GM23248 (cell line): ENCODE measurements around the gene WWOX. TPM values are rescaled to one million over a fixed set of nuclear protein-coding genes. Genes with fewer than 3 reads are reported as not detected.

Experiments used
- DNase-seq: peaks from one replicate; pipeline ENCODE4 v3.0.0-alpha.2; 2015
- H2AFZ ChIP-seq: fragments of 200-600 bp; sonication (generic); 2 replicates; pipeline ENCODE4 v1.6.1; 2016; ENCODE audit warnings: antibody characterized with exemption
- H3F3A ChIP-seq: fragments of 200-600 bp; sonication (generic); 2 replicates; pipeline ENCODE4 v1.6.1; 2016; ENCODE audit warnings: mild to moderate bottlenecking, antibody characterized with exemption, mixed run types; ENCODE audit not compliant: insufficient read depth
- H3K27ac ChIP-seq: fragments of 200-600 bp; sonication (generic); 2 replicates; pipeline ENCODE4 v1.5.1; 2016; ENCODE audit warnings: mild to moderate bottlenecking
- H3K27me3 ChIP-seq: fragments of 200-600 bp; sonication (generic); replicated peaks from 2 replicates; pipeline ENCODE4 v1.6.1; 2016; ENCODE audit warnings: mild to moderate bottlenecking; ENCODE audit not compliant: insufficient read depth
- H3K36me3 ChIP-seq: fragments of 200-600 bp; sonication (generic); 2 replicates; pipeline ENCODE4 v1.6.1; 2016; ENCODE audit warnings: low read depth, mild to moderate bottlenecking
- H3K4me1 ChIP-seq: fragments of 200-600 bp; sonication (generic); 2 replicates; pipeline ENCODE4 v1.6.1; 2016; ENCODE audit warnings: mild to moderate bottlenecking; ENCODE audit not compliant: insufficient read depth
- H3K4me2 ChIP-seq: fragments of 200-600 bp; sonication (generic); one replicate; pipeline ENCODE4 v1.6.1; 2016; ENCODE audit warnings: mild to moderate bottlenecking; ENCODE audit not compliant: unreplicated experiment
- H3K4me3 ChIP-seq: fragments of 200-600 bp; sonication (generic); 2 replicates; pipeline ENCODE4 v1.5.1; 2016; ENCODE audit warnings: mild to moderate bottlenecking
- H3K79me2 ChIP-seq: fragments of 200-600 bp; sonication (generic); 2 replicates; pipeline ENCODE4 v1.6.1; 2016; ENCODE audit warnings: mild to moderate bottlenecking; ENCODE audit not compliant: insufficient read depth
- H3K9ac ChIP-seq: fragments of 200-600 bp; sonication (generic); 2 replicates; pipeline ENCODE4 v1.6.1; 2016; ENCODE audit warnings: mild to moderate bottlenecking
- H3K9me2 ChIP-seq: fragments of 200-600 bp; sonication (generic); 2 replicates; pipeline ENCODE4 v1.6.1; 2016; ENCODE audit warnings: mixed run types, mild to moderate bottlenecking, moderate library complexity; ENCODE audit not compliant: insufficient read depth
- H3K9me3 ChIP-seq: fragments of 200-600 bp; sonication (generic); one replicate; pipeline ENCODE4 v1.6.1; 2017; ENCODE audit warnings: low read depth
- H4K20me1 ChIP-seq: fragments of 200-600 bp; sonication (generic); 2 replicates; pipeline ENCODE4 v1.6.0; 2016; ENCODE audit not compliant: insufficient read depth
- EZH2 ChIP-seq: fragments of 200-600 bp; sonication (generic); IDR thresholded peaks from 2 replicates; pipeline ENCODE4 v1.6.1; 2018; ENCODE audit warnings: antibody characterized with exemption, mild to moderate bottlenecking; ENCODE audit not compliant: insufficient read depth, poor library complexity, severe bottlenecking
- EZH2phosphoT487 ChIP-seq: fragments of 200-600 bp; sonication (generic); IDR thresholded peaks from 2 replicates; pipeline ENCODE4 v1.6.1; 2018; ENCODE audit warnings: antibody characterized with exemption, moderate library complexity, mild to moderate bottlenecking, low read depth; ENCODE audit not compliant: insufficient read depth
- WGBS, 2 experiments: methylation state at CpG; one replicate each; pipeline ENCODE4 v1.1.6; 2015 to 2017; ENCODE audit warnings: low lambda C conversion rate in 2 of 2, low coverage in 1 of 2; ENCODE audit errors: missing lambda C conversion rate in 2 of 2; 5-methylcytosine and 5-hydroxymethylcytosine counted together
- in situ Hi-C: fragments of 300-500 bp; cut with MboI; formaldehyde crosslinking; loops from 2 replicates; pipeline ENCODE4 v1.15.0; 2020
- polyA plus RNA-seq: library from polyadenylated mRNA; unstranded; fragments of >200 nt; fragmentation: Nextera tagmentation; extraction: Ambion mirVana; gene quantifications from 2 replicates; pipeline ENCODE4 v1.2.1, GENCODE V29; 2016
- total RNA-seq: library from RNA; depleted of rRNA; stranded (reverse); fragments of >200 nt; shearing (Covaris generic); gene quantifications from 2 replicates; pipeline ENCODE4 v1.2.3, GENCODE V29; 2014

Gene WWOX
- total and polyA plus RNA-seq, 2 experiments from 2014 or later = 4.5 to 6.6 TPM

DNA sequence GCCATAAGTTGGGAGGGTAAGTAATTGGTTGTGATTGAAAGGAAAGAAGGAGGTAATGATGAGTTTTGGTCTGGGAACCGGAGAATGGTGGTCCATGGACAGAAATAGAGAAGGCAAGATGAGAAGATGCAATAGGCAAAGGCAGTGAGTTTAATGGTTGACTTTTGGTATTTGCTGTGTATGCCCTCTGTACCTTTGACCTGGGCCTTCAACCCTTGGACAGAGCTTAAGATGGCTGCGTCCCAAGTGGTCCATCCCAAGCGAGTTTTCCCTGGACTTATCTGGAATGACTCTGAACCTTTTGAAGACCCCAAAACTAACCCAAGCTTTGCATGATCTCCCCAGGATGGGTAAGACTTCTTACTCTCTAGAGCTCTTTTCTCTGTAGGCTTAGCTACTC is 836.6 kb downstream of the WWOX start:
- Histone ChIP-seq H3K27ac (no peak overlapping the region), H3K27me3 (no peaks in the 10 kb centered on the region)
- WGBS, 2 experiments = 43 to 57% methylated on average over 3 of the region's 3 CpGs

DNA sequence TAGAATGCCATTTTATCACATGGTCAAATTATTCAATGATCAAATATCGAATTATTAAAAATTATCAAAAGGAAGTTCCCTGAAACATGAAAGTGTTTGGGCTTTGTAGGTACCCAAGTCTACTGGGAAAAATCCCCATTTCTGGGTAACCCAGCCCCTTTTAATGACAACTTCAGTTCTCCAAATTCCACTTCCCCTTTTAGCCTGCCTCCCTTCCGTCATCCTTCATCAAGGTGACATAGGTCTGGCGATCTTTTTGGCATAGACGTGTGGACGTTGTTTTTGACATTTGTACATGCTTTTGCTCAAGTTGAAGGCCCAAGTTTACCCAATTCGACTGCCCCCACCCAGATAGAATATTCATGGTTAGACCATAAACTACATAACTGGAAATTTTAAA is 840.1 kb downstream of the WWOX start:
- no peaks in the 10 kb centered on the region for H3K9me3 ChIP-seq
- no peak overlapping the region for H3K27ac ChIP-seq
- no peak overlapping the region for H2AFZ ChIP-seq
- WGBS, 2 experiments = 37 to 45% methylated on average over 6 of the region's 6 CpGs
- TF ChIP-seq EZH2 = no peak
- no peak for TF ChIP-seq EZH2phosphoT487
- no peaks in the 10 kb centered on the region for H3K27me3 ChIP-seq
- no peak for DNase-seq
- no peaks in the 10 kb centered on the region for H3F3A ChIP-seq
- no peaks in the 10 kb centered on the region for H4K20me1 ChIP-seq
- no peak overlapping the region for H3K4me2 ChIP-seq
- no peaks in the 10 kb centered on the region for H3K9me2 ChIP-seq
- no peaks in the 10 kb centered on the region for H3K4me1 ChIP-seq
- no peak overlapping the region for H3K9ac ChIP-seq
- no peak overlapping the region for H3K4me3 ChIP-seq
- no peaks in the 10 kb centered on the region for H3K36me3 ChIP-seq
- in situ Hi-C loops = no loop called here
- no peaks in the 10 kb centered on the region for H3K79me2 ChIP-seq

More for the DNA sequence above, 836.6 kb downstream of the WWOX start:
- H3K79me2 ChIP-seq = no peaks in the 10 kb centered on the region
- no peaks in the 10 kb centered on the region for H3K36me3 ChIP-seq
- no peak for DNase-seq
- no peak overlapping the region for H3K4me3 ChIP-seq
- no peaks in the 10 kb centered on the region for H3F3A ChIP-seq
- H3K9me3 ChIP-seq = no peaks in the 10 kb centered on the region
- H3K4me2 ChIP-seq = no peak overlapping the region
- TF ChIP-seq EZH2phosphoT487 (no peak), EZH2 (no peak)
- H3K9me2 ChIP-seq = no peaks in the 10 kb centered on the region
- no peaks in the 10 kb centered on the region for H3K4me1 ChIP-seq
- no peak overlapping the region for H2AFZ ChIP-seq
- no peak overlapping the region for H3K9ac ChIP-seq
- in situ Hi-C loops = no loop called here
- no peaks in the 10 kb centered on the region for H4K20me1 ChIP-seq

DNA sequence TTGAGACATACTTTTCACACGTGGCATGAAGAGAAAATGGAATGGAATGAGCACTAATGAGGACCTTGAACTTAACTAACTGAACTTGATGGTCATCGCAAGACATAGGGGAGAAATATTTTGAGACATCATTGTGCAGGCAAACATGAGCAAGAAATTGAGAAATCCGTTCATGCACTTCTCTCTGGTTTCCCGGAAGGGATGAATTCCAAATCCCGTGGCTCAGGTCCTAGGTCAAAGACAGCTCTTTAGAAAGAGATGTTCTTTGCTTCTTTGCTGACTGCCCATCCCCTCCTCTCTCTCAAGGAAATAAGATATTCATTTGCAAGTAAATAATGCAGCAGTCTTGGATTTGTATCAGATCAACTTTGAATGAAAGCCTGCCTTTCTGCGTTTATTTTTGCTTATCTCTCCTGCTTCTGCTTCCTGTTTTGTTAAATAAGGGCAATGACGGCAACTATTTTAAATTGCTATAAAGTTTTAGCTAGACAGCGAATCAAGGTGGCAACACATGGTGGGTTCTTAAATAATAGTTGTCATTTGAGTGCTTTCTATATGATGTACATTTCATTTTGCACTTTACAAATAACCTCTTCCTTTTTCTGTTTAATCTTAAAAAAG is 843.3 kb downstream of the WWOX start:
- H3K4me3 ChIP-seq = no peak overlapping the region
- H3K79me2 ChIP-seq = no peaks in the 10 kb centered on the region
- H3K9me3 ChIP-seq = no peaks in the 10 kb centered on the region
- H2AFZ ChIP-seq = no peak overlapping the region
- H3K4me2 ChIP-seq = no peak overlapping the region
- no peak for TF ChIP-seq EZH2
- no peak for TF ChIP-seq EZH2phosphoT487
- H3K36me3 ChIP-seq = no peaks in the 10 kb centered on the region
- H3K27me3 ChIP-seq = no peaks in the 10 kb centered on the region
- no peaks in the 10 kb centered on the region for H3K9me2 ChIP-seq
- in situ Hi-C loops = no loop called here
- no peaks in the 10 kb centered on the region for H3F3A ChIP-seq
- no peaks in the 10 kb centered on the region for H4K20me1 ChIP-seq
- WGBS, 2 experiments = 43 to 54% methylated on average over 8 of the region's 8 CpGs
- H3K27ac ChIP-seq = no peak overlapping the region
- no peak for DNase-seq
- H3K9ac ChIP-seq = no peak overlapping the region
- no peaks in the 10 kb centered on the region for H3K4me1 ChIP-seq

DNA sequence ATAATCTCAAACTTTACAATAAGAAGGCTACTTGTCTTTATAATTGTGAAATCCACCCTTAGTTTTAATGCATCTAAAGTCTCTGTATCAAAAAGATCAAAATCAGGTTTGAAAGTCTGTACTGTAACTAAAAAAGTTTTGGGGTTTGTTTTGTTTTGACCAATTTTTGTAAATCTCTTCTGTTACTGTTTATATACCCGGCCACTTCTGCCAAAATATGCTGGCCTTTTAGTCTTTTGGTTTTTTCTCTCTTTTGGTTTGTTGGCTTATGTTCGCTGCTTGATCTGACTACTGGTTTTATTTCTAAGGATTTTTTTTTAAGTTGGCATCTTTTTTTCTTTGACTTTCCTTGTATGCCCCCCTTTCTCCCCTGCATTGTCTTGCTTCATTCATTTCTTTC is 845.9 kb downstream of the WWOX start:
- Histone ChIP-seq H3F3A (no peaks in the 10 kb centered on the region), H3K4me2 (no peak overlapping the region), H3K9ac (no peak overlapping the region), H2AFZ (no peak overlapping the region), H3K27me3 (no peaks in the 10 kb centered on the region), H3K79me2 (no peaks in the 10 kb centered on the region), H3K4me1 (no peaks in the 10 kb centered on the region), H3K9me3 (no peaks in the 10 kb centered on the region), H3K4me3 (no peak overlapping the region), H4K20me1 (no peaks in the 10 kb centered on the region), H3K27ac (no peak overlapping the region), H3K36me3 (no peaks in the 10 kb centered on the region), H3K9me2 (no peaks in the 10 kb centered on the region)
- TF ChIP-seq EZH2phosphoT487 = no peak
- in situ Hi-C loops = no loop called here
- no peak for DNase-seq
- 0 to 3% methylated on average over 2 of the region's 2 CpGs for WGBS, 2 experiments

DNA sequence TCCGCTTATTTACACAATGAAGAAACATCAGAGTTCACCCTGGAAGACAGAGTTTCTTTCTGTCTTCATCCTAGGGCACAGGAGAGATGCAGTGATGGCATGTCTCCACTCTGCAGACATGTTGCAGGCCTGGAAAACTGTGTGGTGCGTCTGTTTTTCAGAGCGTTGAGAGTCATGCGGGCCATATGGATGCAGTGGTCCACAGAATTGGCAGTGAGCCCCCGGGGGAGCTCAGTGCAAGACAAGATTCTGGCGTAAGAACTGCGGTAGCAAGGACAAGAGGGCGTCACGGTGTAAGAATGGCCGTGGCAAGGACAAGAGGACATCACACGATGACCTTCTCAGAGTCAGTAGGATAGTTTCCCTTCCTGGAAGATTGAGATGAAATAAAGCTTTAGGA is 847.1 kb downstream of the WWOX start:
- Histone ChIP-seq H3K36me3 (no peaks in the 10 kb centered on the region), H3F3A (no peaks in the 10 kb centered on the region), H3K27ac (no peak overlapping the region), H3K4me1 (no peaks in the 10 kb centered on the region), H3K27me3 (no peaks in the 10 kb centered on the region), H3K9ac (no peak overlapping the region), H4K20me1 (no peaks in the 10 kb centered on the region), H3K9me3 (no peaks in the 10 kb centered on the region), H3K4me2 (no peak overlapping the region), H3K4me3 (no peak overlapping the region), H3K79me2 (no peaks in the 10 kb centered on the region), H2AFZ (no peak overlapping the region), H3K9me2 (no peaks in the 10 kb centered on the region)
- DNase-seq = no peak
- in situ Hi-C loops = no loop called here
- TF ChIP-seq EZH2 = no peak
- TF ChIP-seq EZH2phosphoT487 = no peak
- 60 to 64% methylated on average over 11 of the region's 11 CpGs for WGBS, 2 experiments
